H9 (cell line): ENCODE measurements around the gene HSPA1L. TPM values are rescaled to one million over a fixed set of nuclear protein-coding genes. Genes with fewer than 3 reads are reported as not detected.
A peak's percentile ranks its signal among the peaks of the same experiment; 100 is the strongest.
"Not testable (repeated sequence)": the region's sequence is repeated elsewhere in the genome, so short reads cannot be mapped to it uniquely, and the experiment has no call there.

Experiments used
- DNase-seq: peaks from one replicate; pipeline ENCODE4 v3.0.0-alpha.2; 2017
- H2AFZ ChIP-seq: one replicate; pipeline ENCODE4 v1.6.1; 2013; ENCODE audit warnings: mild to moderate bottlenecking, low read length, control low read depth, moderate library complexity
- H2AK5ac ChIP-seq: 2 replicates; pipeline ENCODE4 v1.6.1; 2013; ENCODE audit warnings: low read length, control low read depth, mixed read lengths; ENCODE audit not compliant: insufficient read length
- H2BK120ac ChIP-seq: one replicate; pipeline ENCODE4 v1.6.1; 2013; ENCODE audit warnings: low read depth, mild to moderate bottlenecking, low read length, control low read depth, inconsistent platforms; ENCODE audit not compliant: poor library complexity, severe bottlenecking
- H2BK12ac ChIP-seq: 2 replicates; pipeline ENCODE4 v1.6.1; 2013; ENCODE audit warnings: low read length, control low read depth, mixed read lengths, low read depth; ENCODE audit not compliant: insufficient read length
- H2BK15ac ChIP-seq: 2 replicates; pipeline ENCODE4 v1.6.1; 2013; ENCODE audit warnings: low read depth, low read length, control low read depth
- H2BK20ac ChIP-seq: one replicate; pipeline ENCODE4 v1.6.1; 2013; ENCODE audit warnings: low read depth, mild to moderate bottlenecking, low read length, control low read depth, inconsistent platforms; ENCODE audit not compliant: poor library complexity, severe bottlenecking
- H2BK5ac ChIP-seq: 2 replicates; pipeline ENCODE4 v1.6.1; 2013; ENCODE audit warnings: low read length, control low read depth, mixed read lengths; ENCODE audit not compliant: insufficient read length
- H3K14ac ChIP-seq: 2 replicates; pipeline ENCODE4 v1.6.1; 2013; ENCODE audit warnings: low read length, control low read depth; ENCODE audit not compliant: insufficient read depth
- H3K18ac ChIP-seq: 2 replicates; pipeline ENCODE4 v1.6.1; 2013; ENCODE audit warnings: low read depth, mild to moderate bottlenecking, mixed read lengths, low read length, control low read depth; ENCODE audit not compliant: insufficient read length
- H3K23ac ChIP-seq: 2 replicates; pipeline ENCODE4 v1.6.1; 2013; ENCODE audit warnings: low read length, control low read depth, mixed read lengths, low read depth; ENCODE audit not compliant: insufficient read length
- H3K23me2 ChIP-seq: 2 replicates; pipeline ENCODE4 v1.6.1; 2013; ENCODE audit warnings: low read depth, mild to moderate bottlenecking, mixed read lengths, low read length, control low read depth; ENCODE audit not compliant: insufficient read length, poor library complexity, severe bottlenecking
- H3K27ac ChIP-seq: 2 replicates; pipeline ENCODE4 v1.5.1; 2013; ENCODE audit warnings: low read length, control low read depth, mixed read lengths, low read depth; ENCODE audit not compliant: insufficient read length
- H3K27me3 ChIP-seq: 2 replicates; pipeline ENCODE4 v1.6.1; 2013; ENCODE audit warnings: low read length, control low read depth, inconsistent platforms; ENCODE audit not compliant: insufficient read depth
- H3K4ac ChIP-seq: 2 replicates; pipeline ENCODE4 v1.6.1; 2013; ENCODE audit warnings: low read depth, mild to moderate bottlenecking, control low read depth, inconsistent platforms, low read length, moderate library complexity
- H3K4me1 ChIP-seq: 2 replicates; pipeline ENCODE4 v1.6.1; 2013; ENCODE audit warnings: low read length, control low read depth, inconsistent platforms; ENCODE audit not compliant: insufficient read depth
- H3K4me2 ChIP-seq: 2 replicates; pipeline ENCODE4 v1.6.1; 2013; ENCODE audit warnings: low read length, control low read depth, mixed read lengths; ENCODE audit not compliant: insufficient read length, insufficient read depth
- H3K56ac ChIP-seq: 2 replicates; pipeline ENCODE4 v1.6.1; 2013; ENCODE audit warnings: low read depth, mild to moderate bottlenecking, mixed read lengths, low read length, control low read depth; ENCODE audit not compliant: insufficient read length
- H3K79me1 ChIP-seq: 2 replicates; pipeline ENCODE4 v1.6.1; 2013; ENCODE audit warnings: low read depth, mild to moderate bottlenecking, moderate library complexity, low read length, control low read depth, inconsistent platforms; ENCODE audit not compliant: insufficient read depth, poor library complexity, severe bottlenecking
- H3K79me2 ChIP-seq: 2 replicates; pipeline ENCODE4 v1.6.1; 2013; ENCODE audit warnings: low read length, control low read depth, inconsistent platforms; ENCODE audit not compliant: insufficient read depth
- H3K9ac ChIP-seq: 2 replicates; pipeline ENCODE4 v1.6.1; 2013; ENCODE audit warnings: low read length, control low read depth, mixed read lengths; ENCODE audit not compliant: insufficient read length; ENCODE audit errors: extremely low read depth
- H3K9me3 ChIP-seq: one replicate; pipeline ENCODE4 v1.6.1; 2013; ENCODE audit warnings: low read depth, low read length, inconsistent platforms; ENCODE audit not compliant: control insufficient read depth
- H3T11ph ChIP-seq: one replicate; pipeline ENCODE4 v1.6.1; 2013; ENCODE audit warnings: mild to moderate bottlenecking, low read length, control low read depth, inconsistent platforms
- H4K20me1 ChIP-seq: one replicate; pipeline ENCODE4 v1.6.1; 2013; ENCODE audit not compliant: control insufficient read depth, insufficient read length, insufficient read depth
- H4K5ac ChIP-seq: 2 replicates; pipeline ENCODE4 v1.6.1; 2013; ENCODE audit warnings: low read depth, mild to moderate bottlenecking, mixed read lengths, low read length, control low read depth; ENCODE audit not compliant: insufficient read length
- H4K8ac ChIP-seq: replicated peaks from 2 replicates; pipeline ENCODE4 v1.6.1; 2013; ENCODE audit warnings: low read length, control low read depth, mixed read lengths, low read depth; ENCODE audit not compliant: insufficient read length
- H4K91ac ChIP-seq: 2 replicates; pipeline ENCODE4 v1.6.1; 2013; ENCODE audit warnings: low read depth, mild to moderate bottlenecking, moderate library complexity, mixed read lengths, low read length, control low read depth; ENCODE audit not compliant: insufficient read length
- H3K27ac Mint-ChIP-seq, 3 experiments: 2 replicates in 2 of 3; 3 replicates in 1 of 3; pipeline ENCODE4 v1.8.0; 2020 to 2021; ENCODE audit warnings: mixed read lengths in 3 of 3, mild to moderate bottlenecking in 1 of 3, moderate library complexity in 1 of 3
- H3K27me3 Mint-ChIP-seq: 2 replicates; pipeline ENCODE4 v1.8.0; 2021; ENCODE audit warnings: low read depth, mild to moderate bottlenecking, moderate library complexity, mixed read lengths
- H3K36me3 Mint-ChIP-seq, 3 experiments: 2 replicates in 2 of 3; 3 replicates in 1 of 3; pipeline ENCODE4 v1.8.0; 2020 to 2021; ENCODE audit warnings: low read depth in 3 of 3, mixed read lengths in 3 of 3; ENCODE audit not compliant: insufficient read depth in 1 of 3
- H3K4me1 Mint-ChIP-seq, 2 experiments: 2 replicates each; pipeline ENCODE4 v1.8.0; 2020; ENCODE audit warnings: mixed read lengths in 2 of 2
- H3K4me3 Mint-ChIP-seq, 2 experiments: 2 replicates in 1 of 2; 3 replicates in 1 of 2; pipeline ENCODE4 v1.8.0; 2020 to 2021; ENCODE audit warnings: mild to moderate bottlenecking in 2 of 2, mixed read lengths in 2 of 2, moderate library complexity in 1 of 2
- H3K9me3 Mint-ChIP-seq, 2 experiments: 2 replicates in 1 of 2; 3 replicates in 1 of 2; pipeline ENCODE4 v1.8.0; 2020; ENCODE audit warnings: mild to moderate bottlenecking in 2 of 2, mixed read lengths in 2 of 2, moderate library complexity in 1 of 2
- WGBS: extraction: QIAGEN DNeasy Blood & Tissue Kit; methylation state at CpG from one replicate; pipeline ENCODE4 v1.1.7; 2013; ENCODE audit warnings: missing lambda C conversion rate, low lambda C conversion rate, mixed read lengths; ENCODE audit not compliant: insufficient read length; ENCODE audit errors: extremely low coverage; 5-methylcytosine and 5-hydroxymethylcytosine counted together
- total RNA-seq: library from RNA; stranded (reverse); gene quantifications from 2 replicates; pipeline ENCODE4 v1.2.1, GENCODE V29; 2021
- TF ChIP-seq, protein P1 (sequence below): fragments of 200-600 bp; sonication (generic); conservative IDR thresholded peaks from 3 replicates; pipeline ENCODE4 v1.8.0; 2021; ENCODE audit warnings: antibody characterized with exemption, mild to moderate bottlenecking

The HSPA1L gene
- total RNA-seq, 1 experiment from 2014 or later = 2.5 TPM

DNA sequence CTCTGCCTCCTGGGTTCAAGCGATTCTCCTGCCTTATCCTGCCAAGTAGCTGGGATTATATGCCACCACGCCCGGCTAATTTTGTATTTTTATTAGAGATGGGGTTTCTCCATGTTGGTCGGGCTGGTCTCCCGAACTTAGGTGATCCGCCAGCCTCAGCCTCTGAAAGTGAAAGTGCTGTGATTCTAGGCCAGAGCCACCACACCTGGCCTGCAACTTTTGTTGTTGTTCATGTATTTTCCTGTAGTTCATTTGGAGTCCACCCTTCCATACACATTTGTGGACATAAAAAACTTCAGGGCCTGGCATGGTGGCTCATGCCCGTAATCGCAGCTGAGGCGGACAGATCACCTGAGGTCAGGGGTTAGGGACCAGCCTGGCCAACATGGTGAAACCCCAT is 27.0 kb upstream of the HSPA1L start:
- no peak overlapping the region for H3K23ac ChIP-seq
- H3K9ac ChIP-seq = no peak overlapping the region
- no peak overlapping the region for H2BK12ac ChIP-seq
- H3K23me2 ChIP-seq = peaks cover 4% of the 10 kb centered on the region
- no peak overlapping the region for H3K18ac ChIP-seq
- no peak overlapping the region for H3K56ac ChIP-seq
- no peak overlapping the region for H2BK5ac ChIP-seq
- H3K79me1 ChIP-seq = no peaks in the 10 kb centered on the region
- Mint-ChIP-seq H3K27me3 (no peaks in the 10 kb centered on the region), H3K27ac (peak overlapping the region in 1 of 3 experiments; percentile 58; a peak in 1 of 7 replicates), H3K4me3 (no peak overlapping the region), H3K9me3 (no peaks in the 10 kb centered on the region), H3K4me1 (peaks cover 7 to 8% of the 10 kb centered on the region in 2 experiments), H3K36me3 (peaks cover 39 to 46% (median 39%) of the 10 kb centered on the region in 3 experiments)
- no peak overlapping the region for H2BK15ac ChIP-seq
- H4K20me1 ChIP-seq = peaks cover 2% of the 10 kb centered on the region
- no peak overlapping the region for H4K5ac ChIP-seq
- H3K9me3 ChIP-seq = no peaks in the 10 kb centered on the region
- no peak overlapping the region for H4K8ac ChIP-seq
- H3T11ph ChIP-seq = no peak overlapping the region
- H3K4ac ChIP-seq = no peak overlapping the region
- WGBS = no CpG with 5 or more reads among the region's 9 CpGs
- no peaks in the 10 kb centered on the region for H3K4me1 ChIP-seq
- H3K14ac ChIP-seq = no peak overlapping the region
- no peak overlapping the region for H2AK5ac ChIP-seq
- H2BK120ac ChIP-seq = no peak overlapping the region
- no peaks in the 10 kb centered on the region for H3K27me3 ChIP-seq
- H3K79me2 ChIP-seq = peaks cover 5% of the 10 kb centered on the region; the same call in 1 of the 2 replicates
- no peak overlapping the region for H2BK20ac ChIP-seq
- no peak overlapping the region for H3K4me2 ChIP-seq
- no peak overlapping the region for H3K27ac ChIP-seq
- no peak overlapping the region for H4K91ac ChIP-seq
- TF ChIP-seq, protein P1, sequence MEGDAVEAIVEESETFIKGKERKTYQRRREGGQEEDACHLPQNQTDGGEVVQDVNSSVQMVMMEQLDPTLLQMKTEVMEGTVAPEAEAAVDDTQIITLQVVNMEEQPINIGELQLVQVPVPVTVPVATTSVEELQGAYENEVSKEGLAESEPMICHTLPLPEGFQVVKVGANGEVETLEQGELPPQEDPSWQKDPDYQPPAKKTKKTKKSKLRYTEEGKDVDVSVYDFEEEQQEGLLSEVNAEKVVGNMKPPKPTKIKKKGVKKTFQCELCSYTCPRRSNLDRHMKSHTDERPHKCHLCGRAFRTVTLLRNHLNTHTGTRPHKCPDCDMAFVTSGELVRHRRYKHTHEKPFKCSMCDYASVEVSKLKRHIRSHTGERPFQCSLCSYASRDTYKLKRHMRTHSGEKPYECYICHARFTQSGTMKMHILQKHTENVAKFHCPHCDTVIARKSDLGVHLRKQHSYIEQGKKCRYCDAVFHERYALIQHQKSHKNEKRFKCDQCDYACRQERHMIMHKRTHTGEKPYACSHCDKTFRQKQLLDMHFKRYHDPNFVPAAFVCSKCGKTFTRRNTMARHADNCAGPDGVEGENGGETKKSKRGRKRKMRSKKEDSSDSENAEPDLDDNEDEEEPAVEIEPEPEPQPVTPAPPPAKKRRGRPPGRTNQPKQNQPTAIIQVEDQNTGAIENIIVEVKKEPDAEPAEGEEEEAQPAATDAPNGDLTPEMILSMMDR = no peak
- no peak for DNase-seq
- H2AFZ ChIP-seq = no peak overlapping the region

DNA sequence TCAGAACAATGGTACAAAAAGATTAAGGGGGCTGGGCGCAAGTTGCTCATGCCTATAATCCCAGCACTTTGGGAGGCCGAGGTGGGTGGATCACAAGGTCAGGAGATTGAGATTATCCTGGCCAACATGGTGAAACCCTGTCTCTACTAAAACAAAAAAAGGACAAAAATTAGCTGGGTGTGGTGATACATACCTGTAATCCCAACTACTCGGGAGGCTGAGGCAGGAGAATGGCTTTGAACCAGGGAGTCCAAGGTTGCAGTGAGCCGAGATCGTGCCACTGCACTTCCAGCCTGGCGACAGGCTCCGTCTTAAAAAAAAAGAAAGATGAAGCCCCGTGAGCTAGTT is 24.7 kb upstream of the HSPA1L start:
- not testable (repeated sequence) for H3K27me3 Mint-ChIP-seq

More for the DNA sequence above, 24.7 kb upstream of the HSPA1L start:
- not testable (repeated sequence) for H2BK5ac ChIP-seq, H2AK5ac ChIP-seq, H4K5ac ChIP-seq, H4K8ac ChIP-seq, H3T11ph ChIP-seq, H3K56ac ChIP-seq, H2BK12ac ChIP-seq, H3K9ac ChIP-seq, H3K4me1 ChIP-seq, H4K20me1 ChIP-seq, H3K23ac ChIP-seq, H3K9me3 ChIP-seq, H2AFZ ChIP-seq, H2BK20ac ChIP-seq, H3K27me3 ChIP-seq, H2BK120ac ChIP-seq, H3K27ac ChIP-seq, H3K4ac ChIP-seq, H2BK15ac ChIP-seq, H3K18ac ChIP-seq, H3K14ac ChIP-seq, H3K4me2 ChIP-seq, H3K9me3 Mint-ChIP-seq, H4K91ac ChIP-seq, H3K79me1 ChIP-seq, DNase-seq
- Histone ChIP-seq H3K79me2 (peaks cover 20% of the 10 kb centered on the region; the same call in 1 of the 2 replicates), H3K23me2 (peaks cover 27% of the 10 kb centered on the region)
- H3K36me3 Mint-ChIP-seq = peaks cover 60 to 67% (median 61%) of the 10 kb centered on the region in 3 experiments
- H3K27ac Mint-ChIP-seq = peak overlapping the region in 1 of 3 experiments; percentile 72; a peak in 1 of 7 replicates
- peaks cover 11 to 22% of the 10 kb centered on the region in 2 experiments for H3K4me1 Mint-ChIP-seq
- H3K4me3 Mint-ChIP-seq = peak overlapping the region in 1 of 2 experiments; percentile 98; a peak in 1 of 5 replicates
- no CpG with 5 or more reads among the region's 8 CpGs for WGBS
